T-helper 2 cell treated with Interferon-gamma antibody and Interleukin-4, amounts not matched to agents 5 μg/mL and 100 μg/mL, for 36 hours (primary cell): ENCODE results near the gene ALDH1L2.

Experiments
- DNase-seq: peaks from one replicate; pipeline ENCODE4 v3.0.0; 2021; ENCODE audit warnings: low spot score
- H3K27ac Mint-ChIP-seq: one replicate; pipeline ENCODE4 v1.8.0; 2021; ENCODE audit warnings: mild to moderate bottlenecking, mixed read lengths
- H3K27me3 Mint-ChIP-seq: one replicate; pipeline ENCODE4 v1.8.0; 2021; ENCODE audit warnings: low read depth, mixed read lengths
- H3K36me3 Mint-ChIP-seq: one replicate; pipeline ENCODE4 v1.8.0; 2021; ENCODE audit warnings: low read depth, mixed read lengths
- H3K4me1 Mint-ChIP-seq: one replicate; pipeline ENCODE4 v1.8.0; 2021; ENCODE audit warnings: low read depth, mixed read lengths
- H3K4me3 Mint-ChIP-seq: one replicate; pipeline ENCODE4 v1.8.0; 2022; ENCODE audit warnings: mild to moderate bottlenecking, moderate library complexity, mixed read lengths
- H3K9me3 Mint-ChIP-seq: one replicate; pipeline ENCODE4 v1.8.0; 2021; ENCODE audit warnings: mixed read lengths

Gene ALDH1L2

GRCh38 chr12:104973250-104973649 lies 111.0 kb downstream of the ALDH1L2 start:
- peaks cover 3% of the 10 kb centered on the region for H3K4me1 Mint-ChIP-seq
- no peak for DNase-seq
- no peaks in the 10 kb centered on the region for H3K36me3 Mint-ChIP-seq
- no peak overlapping the region for H3K27ac Mint-ChIP-seq
- H3K27me3 Mint-ChIP-seq: peaks cover 3% of the 10 kb centered on the region
- no peaks in the 10 kb centered on the region for H3K9me3 Mint-ChIP-seq
- no peak overlapping the region for H3K4me3 Mint-ChIP-seq

GRCh38 chr12:104971306-104971705 lies 113.0 kb downstream of the ALDH1L2 start:
- no peak for DNase-seq
- H3K9me3 Mint-ChIP-seq: no peaks in the 10 kb centered on the region
- no peak overlapping the region for H3K27ac Mint-ChIP-seq
- H3K4me3 Mint-ChIP-seq: no peak overlapping the region
- H3K4me1 Mint-ChIP-seq: peaks cover 3% of the 10 kb centered on the region
- H3K36me3 Mint-ChIP-seq: no peaks in the 10 kb centered on the region
- H3K27me3 Mint-ChIP-seq: peaks cover 3% of the 10 kb centered on the region
